K562 (cell line): ENCODE measurements around the gene CTSH. TPM values are rescaled to one million over a fixed set of nuclear protein-coding genes. Genes with fewer than 3 reads are reported as not detected.
A peak's percentile ranks its signal among the peaks of the same experiment; 100 is the strongest.

Experiments
- BCL6 ChIP-seq: fragments of 250-450 bp; sonication (Bioruptor Pico); IDR thresholded peaks from 2 replicates; pipeline ENCODE4 v1.4.0; 2020
- CREB3L1 ChIP-seq: fragments of 450-650 bp; IDR thresholded peaks from 2 replicates; pipeline ENCODE4 v1.6.1; 2014; ENCODE audit warnings: low read depth, mild to moderate bottlenecking, moderate library complexity, borderline replicate concordance
- DEAF1 ChIP-seq: fragments of 450-650 bp; formaldehyde crosslinking; IDR thresholded peaks from 2 replicates; pipeline ENCODE4 v1.4.0; 2020; ENCODE audit warnings: mild to moderate bottlenecking, moderate library complexity
- HDAC1 ChIP-seq, 2 experiments: fragments of 450-650 bp; IDR thresholded peaks; 2 replicates each; pipeline ENCODE4 v1.6.1; 2016 to 2017; ENCODE audit warnings: inconsistent platforms in 1 of 2, mild to moderate bottlenecking in 1 of 2, moderate library complexity in 1 of 2
- HOMEZ ChIP-seq: fragments of 250-450 bp; sonication (Bioruptor Pico); IDR thresholded peaks from 2 replicates; pipeline ENCODE4 v1.4.0; 2020; ENCODE audit warnings: mild to moderate bottlenecking, moderate library complexity
- MGA ChIP-seq: fragments of 450-650 bp; IDR thresholded peaks from 2 replicates; pipeline ENCODE4 v1.6.1; 2016; ENCODE audit warnings: mild to moderate bottlenecking, moderate library complexity
- OTX1 ChIP-seq: fragments of 450-650 bp; formaldehyde crosslinking; IDR thresholded peaks from 2 replicates; pipeline ENCODE4 v1.4.0; 2022; ENCODE audit warnings: mild to moderate bottlenecking
- SNRNP70 ChIP-seq: fragments of 200-400 bp; formaldehyde crosslinking; optimal IDR thresholded peaks from 2 replicates; pipeline ENCODE3; 2017; ENCODE audit warnings: low read depth, low read length
- ZNF57 ChIP-seq: fragments of 450-650 bp; formaldehyde crosslinking; IDR thresholded peaks from 2 replicates; pipeline ENCODE4 v1.4.0; 2020; ENCODE audit warnings: mild to moderate bottlenecking, moderate library complexity
- polyA plus RNA-seq, 8 experiments: library from polyadenylated mRNA; depleted of rRNA in 4 of 8; stranded (reverse) in 5 of 8; unstranded in 3 of 8; fragments of >200 nt; fragmentation: Nextera tagmentation in 2 of 8; fragmentation: Illumina TruSeq in 1 of 8; extraction: Ambion mirVana in 2 of 8; extraction: Trizol in 1 of 8; gene quantifications; 2 replicates each; pipeline versions ENCODE4 v1.2.1 to v1.2.3, GENCODE V29; 2011 to 2014; ENCODE audit warnings: inconsistent platforms in 1 of 8, missing spikeins in 1 of 8
- total RNA-seq, 7 experiments: library from RNA; depleted of rRNA in 6 of 7; stranded (reverse); fragments of >200 nt in 6 of 7; fragmentation: Illumina TruSeq in 2 of 7; extraction: Trizol in 2 of 7; gene quantifications; 2 replicates each; pipeline versions ENCODE4 v1.2.1 to v1.2.3, GENCODE V29; 2011 to 2021; ENCODE audit warnings: low replicate concordance in 1 of 7

Gene CTSH
- total and polyA plus RNA-seq, 9 of the 15 experiments (the other 6 are each of a cell fraction or from before 2014, with no cell fraction given), result 15.0 to 462 (median 173) TPM

GRCh38 chr15:78979456-78980320 lies 34.8 kb upstream of the CTSH start (continued):
- TF ChIP-seq HOMEZ (CRISPR knock-in tag), result no peak
- TF ChIP-seq DEAF1 (CRISPR knock-in tag), result peak; percentile 41; the same call in 1 of the 2 replicates
- peak in 1 of 2 experiments; percentile 54; a peak in 1 of 4 replicates for TF ChIP-seq HDAC1 (IDR thresholded peaks at IDR 0.05)
- peak; percentile 69 for TF ChIP-seq MGA
- TF ChIP-seq CREB3L1, result peak; percentile 44; the same call in 1 of the 2 replicates
- no peak for TF ChIP-seq OTX1 (CRISPR knock-in tag)
- TF ChIP-seq BCL6 (CRISPR knock-in tag), result no peak
- no peak for TF ChIP-seq SNRNP70
- no peak for TF ChIP-seq ZNF57 (CRISPR knock-in tag)
